Measurements from ENCODE around the gene CCNB1. TPM values are rescaled to one million over a fixed set of nuclear protein-coding genes. Genes with fewer than 3 reads are reported as not detected.

Gene CCNB1
- total and polyA plus RNA-seq, 8 donors = 6.2 to 34.4 (median 14.4) TPM; not detected in 1

DNA sequence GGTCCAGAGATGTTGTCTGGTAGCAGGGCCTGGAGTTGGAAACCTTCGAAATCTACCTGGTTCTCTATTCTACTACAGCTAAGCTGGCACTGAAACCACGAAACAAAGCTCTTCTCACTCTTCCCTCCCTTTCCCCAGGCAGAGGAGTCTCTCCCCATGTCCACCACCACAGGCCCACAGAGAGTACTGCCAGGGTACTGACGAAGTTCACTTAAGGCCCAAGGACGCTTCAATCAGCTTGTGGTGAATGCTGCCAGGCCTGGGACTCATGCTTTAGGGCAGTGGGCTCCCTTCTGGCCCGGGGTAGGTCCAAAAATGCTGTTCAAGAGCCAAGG, 17.3 kb upstream of the CCNB1 start:
- Histone ChIP-seq H3K4me1 (no peaks in the 10 kb centered on the region), H3K27ac (no peak overlapping the region), H3K27me3 (no peaks in the 10 kb centered on the region), H3K9me3 (no peaks in the 10 kb centered on the region), H3K36me3 (no peaks in the 10 kb centered on the region), H3K4me3 (no peak overlapping the region)
- intact Hi-C loops (cut with DNase I; ENCODE audit: low total_unique reads) = no loop called here
- TF ChIP-seq, protein P1, sequence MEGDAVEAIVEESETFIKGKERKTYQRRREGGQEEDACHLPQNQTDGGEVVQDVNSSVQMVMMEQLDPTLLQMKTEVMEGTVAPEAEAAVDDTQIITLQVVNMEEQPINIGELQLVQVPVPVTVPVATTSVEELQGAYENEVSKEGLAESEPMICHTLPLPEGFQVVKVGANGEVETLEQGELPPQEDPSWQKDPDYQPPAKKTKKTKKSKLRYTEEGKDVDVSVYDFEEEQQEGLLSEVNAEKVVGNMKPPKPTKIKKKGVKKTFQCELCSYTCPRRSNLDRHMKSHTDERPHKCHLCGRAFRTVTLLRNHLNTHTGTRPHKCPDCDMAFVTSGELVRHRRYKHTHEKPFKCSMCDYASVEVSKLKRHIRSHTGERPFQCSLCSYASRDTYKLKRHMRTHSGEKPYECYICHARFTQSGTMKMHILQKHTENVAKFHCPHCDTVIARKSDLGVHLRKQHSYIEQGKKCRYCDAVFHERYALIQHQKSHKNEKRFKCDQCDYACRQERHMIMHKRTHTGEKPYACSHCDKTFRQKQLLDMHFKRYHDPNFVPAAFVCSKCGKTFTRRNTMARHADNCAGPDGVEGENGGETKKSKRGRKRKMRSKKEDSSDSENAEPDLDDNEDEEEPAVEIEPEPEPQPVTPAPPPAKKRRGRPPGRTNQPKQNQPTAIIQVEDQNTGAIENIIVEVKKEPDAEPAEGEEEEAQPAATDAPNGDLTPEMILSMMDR (IDR thresholded peaks at IDR 0.05) = no peak
- DNase-seq = no peak
- WGBS, 5 donors = 73 to 95% (median 93%) methylated on average over 4 to 5 of the region's 5 CpGs

DNA sequence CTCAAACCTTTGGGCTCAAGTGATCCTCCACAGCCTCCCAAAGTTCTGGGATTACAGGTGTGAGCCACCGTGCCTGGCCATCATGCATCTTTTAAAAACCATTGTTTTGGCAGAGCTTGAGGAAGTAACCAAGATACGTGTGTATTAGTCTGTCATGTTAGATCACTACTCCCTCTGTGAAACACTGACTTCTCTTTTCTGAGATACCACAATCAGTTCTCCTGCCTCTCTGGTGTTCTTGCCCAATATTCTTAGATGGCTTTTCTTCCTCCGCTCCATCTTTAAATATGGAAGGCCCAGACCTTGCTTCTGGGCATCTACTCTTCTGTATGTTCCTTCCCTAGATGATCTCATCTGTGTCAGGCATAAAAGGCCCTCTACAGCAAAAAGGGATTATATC, 14.2 kb upstream of the CCNB1 start:
- no peak overlapping the region for H3K4me3 ChIP-seq
- no peak for DNase-seq
- intact Hi-C loops (cut with DNase I; ENCODE audit: low total_unique reads) = no loop called here
- no peaks in the 10 kb centered on the region for H3K36me3 ChIP-seq
- WGBS, 5 donors = 74 to 85% (median 81%) methylated on average over 3 of the region's 3 CpGs
- H3K4me1 ChIP-seq = no peaks in the 10 kb centered on the region
- no peaks in the 10 kb centered on the region for H3K9me3 ChIP-seq
- TF ChIP-seq EP300 (IDR thresholded peaks at IDR 0.05) (no peak), POLR2AphosphoS5 (IDR thresholded peaks at IDR 0.05) (no peak), POLR2A (IDR thresholded peaks at IDR 0.05) (no peak)
- TF ChIP-seq, protein P1 (IDR thresholded peaks at IDR 0.05) = no peak
- H3K27ac ChIP-seq = no peak overlapping the region
- H3K27me3 ChIP-seq = no peaks in the 10 kb centered on the region

DNA sequence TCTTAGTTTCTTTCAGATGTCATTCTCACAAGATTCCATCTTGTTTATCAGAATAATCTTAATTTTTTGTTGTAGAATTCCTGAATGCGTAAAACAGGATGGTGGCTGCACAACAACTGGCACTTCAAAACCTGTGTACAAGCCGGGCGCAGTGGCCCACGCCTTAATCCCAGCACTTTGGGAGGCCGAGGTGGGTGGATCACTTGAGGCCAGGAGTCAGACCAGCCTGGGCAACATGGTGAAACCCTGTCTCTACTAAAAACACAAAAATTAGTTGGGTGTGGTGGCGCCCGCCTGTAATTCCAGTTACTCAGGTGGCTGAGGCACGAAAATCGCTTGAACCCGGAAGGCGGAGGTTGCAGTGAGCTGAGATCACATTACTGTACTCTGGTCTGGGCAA, 10.5 kb upstream of the CCNB1 start:
- no peaks in the 10 kb centered on the region for H3K4me1 ChIP-seq
- H3K27ac ChIP-seq = no peak overlapping the region
- H3K27me3 ChIP-seq = no peaks in the 10 kb centered on the region
- WGBS, 5 donors = 95 to 99% (median 95%) methylated on average over 11 of the region's 11 CpGs
- no peak for TF ChIP-seq EP300 (IDR thresholded peaks at IDR 0.05)
- TF ChIP-seq, protein P1 (IDR thresholded peaks at IDR 0.05) = no peak
- TF ChIP-seq POLR2A (IDR thresholded peaks at IDR 0.05) = no peak
- no peak for TF ChIP-seq POLR2AphosphoS5 (IDR thresholded peaks at IDR 0.05)
- no peak for DNase-seq
- no peaks in the 10 kb centered on the region for H3K36me3 ChIP-seq
- no peaks in the 10 kb centered on the region for H3K9me3 ChIP-seq
- no peak overlapping the region for H3K4me3 ChIP-seq
- intact Hi-C loops (cut with DNase I; ENCODE audit: low total_unique reads) = no loop called here

DNA sequence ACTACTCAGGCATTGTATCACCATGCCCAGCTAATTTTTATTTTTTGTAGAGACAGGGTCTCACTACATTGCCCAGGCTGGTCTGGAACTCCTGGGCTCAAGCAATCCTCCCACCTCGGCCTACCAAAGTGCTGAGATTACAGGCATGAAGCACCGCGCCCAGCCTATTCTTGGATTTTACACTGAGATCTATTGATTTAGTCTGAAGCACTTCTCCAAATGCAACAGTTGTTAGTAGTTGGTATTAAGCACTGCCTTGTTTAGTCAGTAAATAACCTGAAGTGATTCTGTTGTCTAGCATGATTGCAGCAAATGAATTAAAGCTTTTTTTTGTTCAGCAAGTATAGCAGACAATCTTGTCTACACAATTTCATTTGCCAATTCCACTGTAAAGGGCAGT, 8.9 kb upstream of the CCNB1 start:
- Histone ChIP-seq H3K4me3 (no peak overlapping the region), H3K9me3 (no peaks in the 10 kb centered on the region), H3K4me1 (no peaks in the 10 kb centered on the region), H3K27me3 (no peaks in the 10 kb centered on the region), H3K36me3 (no peaks in the 10 kb centered on the region), H3K27ac (no peak overlapping the region)
- intact Hi-C loops (cut with DNase I; ENCODE audit: low total_unique reads) = no loop called here
- no peak for DNase-seq
- WGBS, 5 donors = 48 to 78% (median 61%) methylated on average over 3 of the region's 3 CpGs
- TF ChIP-seq POLR2AphosphoS5 (IDR thresholded peaks at IDR 0.05) = no peak
- TF ChIP-seq, protein P1 (IDR thresholded peaks at IDR 0.05) = no peak
- TF ChIP-seq EP300 (IDR thresholded peaks at IDR 0.05) = no peak
- TF ChIP-seq POLR2A (IDR thresholded peaks at IDR 0.05) = no peak

DNA sequence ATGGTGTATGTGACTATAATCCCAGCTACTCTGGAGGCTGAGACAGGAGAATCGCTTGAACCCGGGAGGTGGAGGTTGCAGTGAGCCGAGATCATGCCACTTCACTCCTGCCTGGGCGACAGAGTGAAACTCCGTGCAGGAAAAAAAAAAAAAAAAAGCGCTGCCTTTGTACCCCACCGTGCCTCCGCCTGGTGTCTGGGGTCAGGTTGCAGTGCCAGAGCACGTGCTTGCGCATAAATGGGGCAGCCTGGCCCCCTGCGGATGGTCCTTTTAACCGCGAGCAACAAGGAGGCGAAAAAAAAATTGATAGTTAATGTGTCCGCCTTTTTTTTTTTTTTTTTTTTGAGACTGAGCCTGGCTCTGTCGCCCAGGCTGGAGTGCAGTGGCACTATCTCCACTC, 6.3 kb upstream of the CCNB1 start:
- Histone ChIP-seq H3K9me3 (no peaks in the 10 kb centered on the region), H3K4me3 (no peak overlapping the region), H3K4me1 (no peaks in the 10 kb centered on the region), H3K36me3 (no peaks in the 10 kb centered on the region), H3K27me3 (no peaks in the 10 kb centered on the region), H3K27ac (no peak overlapping the region)
- no peak for DNase-seq
- TF ChIP-seq EP300 (IDR thresholded peaks at IDR 0.05) (no peak), POLR2AphosphoS5 (IDR thresholded peaks at IDR 0.05) (no peak), POLR2A (IDR thresholded peaks at IDR 0.05) (no peak)
- TF ChIP-seq, protein P1 (IDR thresholded peaks at IDR 0.05) = no peak
- WGBS, 5 donors = 89 to 95% (median 92%) methylated on average over 15 to 16 of the region's 16 CpGs
- intact Hi-C loops (cut with DNase I; ENCODE audit: low total_unique reads) = no loop called here

Measured in stomach (tissue), 9 donors.